Pulmonary artery endothelial cell (primary cell): Measurements from ENCODE around the gene SORBS2. TPM values are rescaled to one million over a fixed set of nuclear protein-coding genes. Genes with fewer than 3 reads are reported as not detected.
"Not testable (repeated sequence)": the region's sequence is repeated elsewhere in the genome, so short reads cannot be mapped to it uniquely, and the experiment has no call there.

Experiments
- DNase-seq: peaks from one replicate; pipeline ENCODE4 v3.0.0-alpha.2; 2011; ENCODE audit warnings: low read depth, low spot score
- total RNA-seq: library from RNA; depleted of rRNA; stranded (reverse); fragments of >200 nt; gene quantifications from 2 replicates; pipeline ENCODE4 v1.2.3, GENCODE V29; 2014

SORBS2 gene
- total RNA-seq, 1 donor from 2014 or later = 46.2 TPM

DNA sequence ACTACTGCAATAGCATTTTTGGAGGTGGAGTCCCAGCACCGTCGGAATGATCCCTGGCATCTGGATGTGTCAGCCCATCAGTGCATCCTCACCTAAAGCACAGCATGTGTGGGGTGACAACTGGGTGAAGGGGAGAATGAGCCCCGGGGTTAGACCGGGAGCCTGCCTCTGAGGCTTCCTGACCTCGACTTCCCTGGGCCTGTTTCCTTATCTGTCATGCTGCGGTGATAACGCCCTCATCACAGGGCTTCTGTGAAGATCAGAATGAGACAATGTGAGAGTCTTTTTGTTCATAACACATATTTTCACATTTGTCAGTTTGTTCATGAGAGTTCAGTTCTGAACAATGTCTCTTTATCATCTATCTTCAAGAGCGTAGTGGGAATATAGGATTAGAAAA lies 245.6 kb downstream of the SORBS2 start:
- DNase-seq = no peak

DNA sequence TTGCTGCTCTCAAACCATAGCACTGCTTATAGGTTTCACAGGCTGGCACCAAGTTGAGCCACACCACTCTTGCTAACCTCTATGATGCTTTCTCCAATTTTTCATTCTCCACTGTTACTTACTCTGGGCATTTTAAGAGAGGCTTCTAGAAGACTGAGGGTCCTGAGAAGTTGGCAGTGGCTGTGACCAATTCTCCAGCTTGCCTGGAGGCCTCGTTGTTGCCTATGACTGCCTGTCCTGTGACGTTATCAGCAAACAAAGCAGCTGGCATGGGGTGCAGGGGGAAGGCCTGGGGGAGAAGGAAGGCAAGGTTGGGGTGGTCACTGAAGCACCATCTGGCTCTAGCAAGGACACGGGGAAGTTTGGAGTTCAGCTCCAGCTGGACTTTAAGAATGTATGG lies 246.3 kb downstream of the SORBS2 start:
- DNase-seq = no peak

DNA sequence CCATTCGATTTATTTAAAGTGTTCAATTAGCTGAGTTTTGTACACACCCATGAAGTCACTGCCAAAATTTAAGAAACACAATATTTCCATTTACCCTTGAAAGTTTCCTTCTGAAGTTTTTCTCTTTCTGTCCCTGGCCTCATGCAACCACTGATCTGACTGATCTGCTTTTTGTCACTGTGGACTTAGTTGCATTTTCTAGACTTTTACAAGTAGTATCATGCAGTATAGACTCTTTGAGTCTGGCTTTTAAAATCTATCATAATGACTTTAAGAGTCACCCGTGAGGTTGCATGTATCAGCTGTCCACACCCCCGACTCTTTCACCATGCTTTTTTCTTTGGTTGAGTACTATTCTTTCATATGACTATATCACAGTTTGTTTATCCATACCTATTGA lies 247.6 kb downstream of the SORBS2 start:
- DNase-seq = no peak

DNA sequence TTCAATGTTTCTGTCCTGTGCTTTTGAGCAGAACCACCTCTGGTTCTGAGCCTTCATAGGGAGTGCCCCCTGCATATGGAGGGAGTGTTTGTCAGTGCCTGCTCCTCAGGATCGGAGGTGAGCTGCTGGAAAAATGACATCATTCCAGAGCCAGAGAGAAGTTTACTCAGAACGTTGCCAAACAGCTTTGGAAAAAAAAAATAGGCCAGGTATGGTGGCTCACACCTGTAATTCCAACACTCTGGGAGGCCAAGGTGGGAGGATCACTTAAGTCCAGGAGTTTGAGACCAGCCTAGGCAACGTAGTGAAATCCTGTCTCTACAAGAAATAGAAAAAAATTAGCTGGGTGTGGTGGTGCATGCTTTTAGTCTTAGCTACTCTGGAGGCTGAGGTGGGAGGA lies 249.5 kb downstream of the SORBS2 start:
- no peak for DNase-seq

DNA sequence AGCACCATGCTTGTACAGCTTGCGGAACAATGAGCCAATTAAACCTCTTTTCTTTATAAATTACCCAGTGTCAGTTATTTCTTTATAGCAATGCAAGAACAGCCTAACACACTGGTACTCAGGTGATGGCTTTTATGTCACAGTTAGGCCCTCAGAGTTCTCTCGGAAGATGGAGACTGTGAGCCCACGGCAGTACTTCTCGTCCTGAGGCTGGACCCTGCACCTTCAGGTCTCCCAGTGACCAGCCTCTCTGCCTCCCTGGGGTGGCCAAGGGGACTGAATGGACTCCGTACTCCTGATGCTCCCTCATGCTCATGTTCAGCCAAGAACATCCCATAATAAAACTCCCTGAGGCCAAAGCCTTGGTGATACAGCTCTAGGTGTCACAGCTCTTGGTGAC lies 251.7 kb downstream of the SORBS2 start:
- no peak for DNase-seq

DNA sequence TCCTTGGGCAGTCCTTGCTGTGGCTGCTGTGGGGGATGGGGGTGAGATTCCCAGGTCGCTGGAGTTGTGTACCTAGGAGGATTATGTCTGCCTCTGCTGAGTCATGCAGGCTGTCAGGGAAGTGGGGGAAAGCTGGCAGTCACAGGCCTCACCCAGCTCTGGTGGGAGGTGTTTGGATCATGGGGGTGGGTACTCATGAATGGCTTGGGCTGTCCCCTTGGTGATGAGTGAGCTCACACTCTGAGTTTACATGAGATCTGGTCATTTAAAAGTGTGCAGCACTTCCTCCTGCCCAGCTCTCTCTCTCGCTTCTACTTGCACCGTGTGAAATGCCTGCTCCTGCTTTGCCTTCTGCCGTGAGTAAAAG lies 252.1 kb downstream of the SORBS2 start:
- peak; percentile 80 for DNase-seq

DNA sequence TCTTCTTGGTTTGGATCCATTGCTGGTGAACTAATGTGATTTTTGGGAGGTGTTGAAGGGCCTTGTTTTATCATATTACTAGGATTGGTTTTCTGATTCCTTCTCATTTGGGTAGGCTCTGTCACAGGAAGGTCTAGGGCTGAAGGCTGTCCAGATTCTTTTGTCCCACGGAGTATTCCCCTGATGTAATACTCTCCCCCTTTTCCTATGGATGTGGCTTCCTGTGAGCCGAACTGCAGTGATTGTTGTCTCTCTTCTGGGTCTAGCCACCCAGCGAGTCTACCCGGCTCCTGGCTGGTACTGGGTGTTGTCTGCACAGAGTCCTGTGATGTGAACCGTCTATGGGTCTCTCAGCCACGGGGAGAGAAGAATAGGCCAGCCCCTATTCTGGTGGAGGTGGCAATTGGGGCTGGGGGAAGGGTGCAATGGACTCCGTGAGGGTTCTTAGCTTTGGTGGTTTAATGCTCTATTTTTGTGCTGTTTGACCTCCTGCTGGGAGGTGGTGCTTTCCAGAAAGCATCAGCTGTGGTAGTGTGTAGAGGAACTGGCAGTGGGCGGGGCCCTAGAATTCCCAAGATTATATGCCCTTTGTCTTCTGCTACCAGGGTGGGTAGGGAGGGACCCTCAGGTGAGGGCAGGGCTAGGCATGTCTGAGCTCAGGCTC lies 252.6 kb downstream of the SORBS2 start:
- DNase-seq = not testable (repeated sequence)

DNA sequence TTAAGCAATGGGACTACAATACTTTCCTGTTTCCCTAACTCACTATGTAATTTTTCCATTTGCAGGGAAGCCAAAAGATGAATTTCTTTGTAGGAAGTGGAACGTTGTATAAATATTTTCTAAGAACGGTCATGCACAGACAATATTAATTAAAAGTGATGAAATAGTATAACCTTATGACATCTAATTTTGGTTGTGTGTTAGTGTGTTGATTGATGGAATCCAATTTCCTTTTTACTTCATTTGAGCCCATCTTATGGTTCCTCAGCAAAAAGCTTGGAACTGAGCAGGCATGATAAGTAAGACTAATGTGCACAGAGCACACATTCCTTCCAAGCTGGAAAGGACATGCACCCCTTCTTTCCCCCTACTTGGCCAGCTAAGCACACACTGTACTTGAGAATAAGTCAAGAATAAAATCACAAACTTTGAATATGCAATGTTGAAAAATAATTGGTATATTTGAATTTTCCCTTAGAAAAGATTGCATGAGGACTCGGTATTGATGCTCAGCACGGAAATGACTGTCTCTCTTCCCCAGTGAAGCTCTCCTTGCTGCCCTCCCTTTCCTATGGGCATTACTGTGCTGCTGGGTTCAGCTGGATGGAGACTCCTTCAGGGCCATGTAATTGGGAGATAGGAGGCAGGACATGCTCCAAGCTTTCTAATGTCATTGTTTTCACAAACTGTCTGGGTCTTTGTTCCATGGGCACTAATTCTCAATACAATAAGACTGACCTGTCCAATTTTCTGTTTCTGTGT lies 257.4 kb downstream of the SORBS2 start:
- no peak for DNase-seq

DNA sequence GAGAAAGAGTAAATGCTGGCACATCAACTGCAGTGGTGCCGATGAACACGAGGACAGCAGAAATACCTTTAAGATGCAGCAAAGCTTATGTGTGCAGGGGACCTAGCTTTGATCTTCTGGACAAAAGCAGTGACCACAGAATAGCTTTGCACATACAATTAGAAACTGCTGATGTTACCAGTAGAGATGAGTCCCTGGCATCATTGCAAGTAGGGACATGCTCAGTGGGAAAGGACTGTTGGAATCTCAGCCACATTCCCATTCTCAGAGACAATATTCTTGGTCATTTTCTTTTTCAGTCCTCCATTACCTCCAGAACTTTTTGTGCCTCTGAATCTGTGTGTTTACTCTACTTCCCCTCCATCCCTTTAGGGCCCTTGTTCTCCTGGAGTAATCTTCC lies 259.7 kb downstream of the SORBS2 start:
- no peak for DNase-seq

DNA sequence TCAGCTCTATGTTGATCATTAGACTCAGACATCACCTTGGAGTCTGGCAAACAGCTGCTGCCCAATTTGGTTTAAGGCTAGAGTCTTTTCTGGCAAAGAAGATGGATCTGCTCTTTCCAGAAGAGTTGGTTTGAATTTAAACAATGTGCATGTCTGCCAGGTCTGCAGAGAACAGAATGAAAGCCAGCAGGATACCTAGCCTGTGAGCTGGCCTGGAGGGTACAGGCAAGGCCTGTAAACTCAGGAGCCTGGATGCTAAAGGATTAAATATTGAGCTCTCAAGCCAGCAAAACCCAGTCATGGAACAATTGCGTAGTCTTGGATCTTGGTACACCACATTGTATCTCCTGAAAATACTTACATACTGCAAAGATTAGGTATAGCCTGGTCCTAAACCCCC lies 261.1 kb downstream of the SORBS2 start:
- DNase-seq = no peak

DNA sequence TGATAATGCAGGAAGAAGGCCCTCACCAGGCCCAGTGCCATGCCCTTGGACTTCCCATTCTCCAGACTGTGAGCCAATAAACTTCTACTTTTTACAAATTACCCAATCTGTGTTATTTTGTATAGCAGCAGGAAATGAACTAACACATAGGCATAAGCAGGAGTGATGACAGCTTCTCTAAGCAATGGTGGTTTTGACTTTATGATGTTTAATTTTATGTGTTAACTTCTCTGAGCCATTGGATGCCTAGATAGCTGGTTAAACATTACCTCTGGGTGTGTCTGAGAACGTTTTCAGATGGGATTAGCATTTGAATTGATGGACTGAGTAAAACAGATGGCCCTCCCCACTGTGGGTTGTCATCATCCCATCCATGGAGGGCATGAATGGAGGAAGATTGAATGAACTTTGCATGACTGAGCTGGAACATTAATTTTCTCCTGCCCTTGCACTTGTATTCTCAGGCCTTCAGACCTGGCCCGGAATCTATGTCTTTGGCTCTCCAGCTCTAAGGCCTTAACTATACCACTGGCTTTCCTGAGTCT lies 262.8 kb downstream of the SORBS2 start:
- no peak for DNase-seq

DNA sequence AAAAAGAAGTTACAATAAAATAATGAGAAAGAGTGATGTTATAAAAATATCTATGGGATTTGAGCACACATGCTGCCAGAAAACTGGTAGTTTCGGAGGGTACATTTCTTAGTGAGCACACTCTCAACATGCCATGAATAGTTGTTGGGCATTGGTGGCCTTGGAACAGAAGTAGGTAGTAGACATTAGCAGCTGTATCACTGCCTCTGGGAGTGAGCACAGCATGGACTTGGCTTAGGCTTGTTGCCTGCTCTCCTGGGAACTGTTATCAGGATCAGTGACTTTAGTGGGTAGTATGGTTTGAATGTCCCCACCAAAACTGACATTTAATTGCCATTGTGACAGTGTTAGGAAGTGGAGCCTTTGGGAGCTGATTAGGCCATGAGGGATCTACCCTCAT lies 263.4 kb downstream of the SORBS2 start:
- no peak for DNase-seq

DNA sequence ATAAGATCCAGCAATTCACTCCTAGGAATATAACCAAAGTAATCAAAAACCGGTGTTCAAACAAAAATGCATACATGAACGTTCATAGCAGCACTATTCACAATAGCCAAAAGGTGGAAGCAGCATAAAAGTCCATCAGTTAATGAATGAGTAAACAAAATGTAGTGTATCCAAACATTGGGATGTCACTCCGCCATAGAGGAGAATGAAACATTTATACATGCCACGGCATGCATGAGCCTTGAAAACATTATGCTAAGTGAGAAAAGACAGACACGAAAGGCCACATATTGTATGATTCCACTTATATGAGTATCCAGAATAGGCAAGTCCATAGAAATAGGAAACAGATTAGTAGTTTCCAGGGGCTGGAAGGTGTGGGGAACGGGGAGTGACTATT lies 265.7 kb downstream of the SORBS2 start:
- no peak for DNase-seq

DNA sequence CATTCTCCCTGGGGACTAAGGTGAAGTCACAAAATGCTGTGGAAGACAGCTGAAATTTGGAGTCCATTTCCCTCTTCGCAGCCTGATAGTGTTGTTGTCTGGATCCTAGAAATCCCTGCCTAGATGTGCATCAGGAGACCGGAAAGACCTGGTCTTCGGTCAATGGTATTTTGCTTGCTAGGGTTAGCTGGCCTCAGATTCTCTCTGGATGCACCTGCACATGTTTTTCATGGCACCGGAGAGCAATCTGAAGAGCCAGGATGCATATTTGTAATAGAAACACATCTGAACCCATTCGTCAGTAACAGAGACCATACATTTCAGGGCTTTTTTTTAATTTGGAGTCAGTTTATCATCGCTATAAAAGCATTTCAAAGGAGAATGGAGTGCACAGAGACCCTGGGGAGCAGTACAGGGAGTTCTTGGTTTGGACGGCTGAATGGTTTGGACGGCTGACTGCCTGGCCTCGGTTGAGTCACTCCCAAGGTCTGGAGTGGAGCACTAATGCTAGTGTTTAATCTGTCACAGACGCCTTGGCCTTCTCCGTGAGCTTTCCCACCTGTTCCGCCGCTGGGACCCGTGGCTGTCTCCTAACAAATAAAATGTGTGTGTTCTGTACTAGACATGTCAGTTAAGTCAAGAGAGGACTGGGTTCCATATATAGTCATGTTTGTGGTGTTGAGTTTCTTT lies 269.2 kb downstream of the SORBS2 start:
- DNase-seq = no peak

DNA sequence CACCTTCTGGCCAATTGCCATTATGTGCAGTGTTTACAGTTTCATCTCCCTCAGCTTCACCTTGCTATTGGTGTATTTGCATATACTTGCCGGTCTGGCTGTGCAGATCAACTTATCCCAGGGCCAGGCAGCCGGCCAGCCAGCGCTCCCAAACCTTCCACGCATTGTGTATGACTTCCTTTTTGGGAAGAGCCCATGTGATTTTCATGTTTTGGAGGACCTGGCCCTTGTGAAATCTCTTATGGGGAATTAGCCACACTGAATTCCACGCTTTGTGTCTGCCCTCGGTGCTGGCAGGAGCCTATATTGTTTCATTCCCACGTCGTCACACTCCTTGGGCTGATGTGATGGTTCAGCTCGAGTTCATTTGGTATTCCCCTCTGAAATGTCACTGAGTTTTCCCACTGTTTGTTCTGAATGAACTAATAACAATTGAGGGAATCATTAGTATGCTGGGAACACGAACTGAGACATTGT lies 270.7 kb downstream of the SORBS2 start:
- DNase-seq = peak; percentile 59

DNA sequence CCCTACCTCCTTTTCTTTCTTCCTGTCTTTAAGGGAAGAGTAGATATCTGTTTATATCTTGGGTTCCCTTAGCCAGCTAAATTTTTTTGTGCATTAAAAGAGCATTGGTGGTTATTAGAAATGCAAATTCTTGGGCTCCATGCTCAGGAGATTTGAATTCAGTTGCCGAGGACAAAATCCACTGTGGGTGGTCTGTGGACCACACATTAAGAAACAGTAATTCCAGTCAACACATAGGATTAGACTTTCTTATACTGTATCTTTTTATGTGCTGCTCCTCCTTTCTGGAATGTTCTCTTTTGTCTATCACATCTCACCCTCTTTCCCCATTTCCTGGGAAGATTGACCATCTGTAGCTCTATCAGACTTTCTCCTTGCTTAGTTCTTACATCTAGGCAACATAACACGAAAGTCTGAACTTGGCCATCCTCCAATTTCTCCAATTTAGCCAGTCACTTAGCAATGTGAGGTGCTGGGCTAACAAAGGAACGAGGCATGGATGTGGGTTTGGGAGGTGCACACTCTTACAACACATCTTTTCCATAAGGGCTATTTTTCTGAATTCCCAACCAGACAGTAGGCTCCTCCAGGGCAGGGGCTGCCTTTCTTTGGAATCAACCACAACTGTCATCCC lies 271.4 kb downstream of the SORBS2 start:
- DNase-seq = no peak

DNA sequence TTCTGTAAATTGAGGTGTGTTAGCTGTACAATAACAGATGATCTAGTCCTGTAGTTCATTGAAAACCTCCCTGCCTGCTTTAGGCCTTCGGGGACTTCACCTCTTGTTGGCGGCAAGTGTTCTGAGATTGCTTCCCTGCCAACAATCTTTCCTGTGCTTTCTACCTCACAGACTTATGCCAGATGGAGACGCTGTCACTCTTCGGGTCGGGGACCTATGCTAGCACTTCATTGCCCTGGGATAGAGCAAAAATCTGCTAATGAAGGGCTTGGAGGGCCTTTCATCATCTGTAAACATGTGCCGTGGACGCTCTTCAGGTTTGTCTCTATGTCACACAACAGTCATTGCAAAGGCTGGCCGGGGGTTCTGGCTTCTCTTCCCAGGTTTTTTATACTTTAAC lies 272.0 kb downstream of the SORBS2 start:
- no peak for DNase-seq

DNA sequence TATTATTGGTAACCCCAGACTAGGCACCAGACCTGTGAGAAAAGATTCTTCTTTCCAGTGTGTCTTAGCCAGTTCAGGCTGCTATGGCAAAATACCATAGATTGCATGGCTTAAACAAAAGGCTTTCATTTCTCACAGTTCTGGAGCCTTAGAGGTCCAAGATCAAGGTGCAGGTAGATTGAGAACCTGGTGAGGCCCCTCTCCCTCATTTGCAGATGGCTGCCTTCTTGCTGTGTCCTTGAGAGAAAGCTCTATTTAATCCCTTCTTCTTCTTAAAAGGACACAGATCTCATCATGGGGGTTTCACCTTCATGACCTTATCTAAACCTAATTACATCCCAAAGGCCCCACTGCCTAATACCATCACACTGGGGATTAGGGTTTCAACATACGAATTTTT lies 273.2 kb downstream of the SORBS2 start:
- DNase-seq = no peak

DNA sequence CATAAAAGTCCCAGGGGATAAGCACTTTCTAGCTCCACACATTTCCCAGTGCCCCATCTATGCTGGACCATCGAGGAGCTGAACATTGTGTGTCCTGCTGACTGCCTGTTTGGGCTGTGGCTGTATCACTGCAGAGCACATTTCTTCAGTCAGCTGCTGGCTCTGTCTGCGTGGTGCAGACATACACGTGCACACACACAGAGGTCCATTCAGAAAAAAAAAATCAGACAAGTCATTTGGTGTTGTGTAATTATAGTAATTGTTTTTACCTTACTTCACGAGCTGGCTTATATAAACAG lies 275.6 kb downstream of the SORBS2 start:
- DNase-seq = no peak

DNA sequence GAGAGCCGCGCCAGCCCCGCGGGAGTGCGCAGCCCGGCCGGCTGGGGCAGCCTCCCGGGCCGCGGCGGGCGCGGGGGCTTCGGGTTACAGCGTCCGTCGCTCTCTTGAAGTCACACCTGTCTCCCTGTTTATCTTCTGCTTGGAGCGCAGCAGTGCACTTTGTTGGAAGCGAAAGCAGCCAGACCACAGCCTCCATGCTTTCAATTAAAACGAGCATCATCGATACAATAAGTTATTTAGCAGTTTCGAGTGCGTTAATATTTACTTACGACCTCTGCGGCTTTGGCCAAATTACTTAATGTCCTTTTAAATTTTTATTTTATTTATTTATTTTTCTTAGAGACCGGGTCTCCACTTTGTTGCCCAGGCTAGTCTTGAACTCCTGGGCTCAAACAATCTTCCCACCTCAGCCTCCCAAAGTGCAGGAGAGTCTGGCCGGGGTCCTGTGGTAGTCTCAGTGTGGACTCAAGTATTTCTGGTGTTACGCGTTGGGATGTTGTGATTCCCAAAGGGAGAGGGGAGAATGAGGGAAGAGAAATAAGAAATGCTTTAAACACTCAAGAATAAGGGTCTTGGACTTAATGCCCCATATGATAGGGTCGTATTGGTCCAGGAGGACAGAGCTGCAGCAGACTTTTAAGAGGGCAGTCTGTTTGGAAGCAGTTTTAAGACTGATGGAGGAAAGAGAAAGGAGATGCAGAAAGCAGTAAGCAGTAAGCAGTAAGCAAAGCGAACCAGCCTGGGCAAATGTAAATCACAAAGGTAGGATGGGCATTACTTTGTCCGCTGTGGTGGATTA lies 276.2 kb downstream of the SORBS2 start:
- no peak for DNase-seq
